Uterus (tissue), 2 donors: ENCODE data around the gene SERGEF.

Experiments used
- CTCF ChIP-seq, 4 experiments: fragments of 200-600 bp in 2 of 4; fragments of 450-650 bp in 2 of 4; sonication (generic) in 2 of 4; IDR thresholded peaks; one replicate each; pipeline ENCODE4 v1.5.1; 2016 to 2019; ENCODE audit warnings: antibody characterized with exemption in 4 of 4, mild to moderate bottlenecking in 2 of 4, moderate library complexity in 1 of 4
- POLR2A ChIP-seq, 2 donors: fragments of 450-650 bp; IDR thresholded peaks; one replicate each; pipeline ENCODE4 v1.6.1; 2016; ENCODE audit warnings: antibody characterized with exemption in 2 of 2, mild to moderate bottlenecking in 1 of 2, moderate library complexity in 1 of 2

DNA sequence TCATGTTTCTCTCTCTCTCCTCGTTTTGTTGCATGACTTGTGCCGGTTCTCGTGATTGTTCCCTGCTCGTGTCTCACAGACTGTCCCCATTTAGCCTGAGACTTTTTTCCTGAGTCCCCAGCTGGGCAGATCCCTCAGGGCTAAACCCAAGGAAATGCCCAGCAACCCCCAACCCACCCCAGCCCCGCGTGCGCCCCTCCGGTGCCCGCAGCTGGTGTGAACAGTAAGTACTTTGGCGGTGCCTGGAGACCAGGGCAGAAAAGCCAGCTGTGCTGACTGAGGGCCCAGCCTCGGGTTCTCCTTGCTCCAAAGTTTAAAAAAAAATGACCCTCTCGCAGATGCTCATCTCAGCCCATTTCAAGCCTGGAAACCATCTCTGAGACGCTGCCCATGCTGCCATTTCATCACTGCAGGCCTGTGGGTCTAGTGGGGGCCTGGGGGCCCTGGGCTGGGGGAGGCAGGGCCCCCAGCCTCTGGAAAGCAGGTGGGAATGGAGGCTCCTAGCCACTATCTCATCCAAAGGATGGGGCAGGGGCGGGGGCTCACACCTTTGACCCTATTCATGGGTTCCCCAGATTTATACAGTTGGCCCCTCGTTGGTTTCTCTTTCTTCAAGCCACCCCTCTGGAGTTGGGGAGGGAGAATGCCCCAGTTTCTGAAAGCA lies 236.5 kb downstream of the SERGEF start:
- no peak for TF ChIP-seq CTCF (IDR thresholded peaks at IDR 0.05)
- no peak for TF ChIP-seq POLR2A (IDR thresholded peaks at IDR 0.05)
